Suprapubic skin (tissue), 4 donors: ENCODE measurements around the gene CCS. TPM values are rescaled to one million over a fixed set of nuclear protein-coding genes. Genes with fewer than 3 reads are reported as not detected.

Source experiments
- DNase-seq, 2 donors: peaks; one replicate each; pipeline ENCODE4 v3.0.0-alpha.2; 2019; ENCODE audit warnings: low spot score in 2 of 2
- H3K27ac ChIP-seq: fragments of 200-600 bp; sonication (generic); one replicate; pipeline ENCODE4 v1.5.1; 2019
- H3K27me3 ChIP-seq: fragments of 200-600 bp; sonication (generic); one replicate; pipeline ENCODE4 v1.5.1; 2019
- H3K36me3 ChIP-seq: fragments of 200-600 bp; sonication (generic); one replicate; pipeline ENCODE4 v1.5.1; 2019
- H3K4me1 ChIP-seq: fragments of 200-600 bp; sonication (generic); one replicate; pipeline ENCODE4 v1.5.1; 2019
- H3K4me3 ChIP-seq: fragments of 200-600 bp; sonication (generic); one replicate; pipeline ENCODE4 v1.5.1; 2019; ENCODE audit warnings: mild to moderate bottlenecking
- H3K9me3 ChIP-seq: fragments of 200-600 bp; sonication (generic); one replicate; pipeline ENCODE4 v1.5.1; 2019
- EP300 ChIP-seq: sonication (generic); formaldehyde crosslinking; IDR thresholded peaks from one replicate; pipeline ENCODE4 v1.6.1; 2017; ENCODE audit warnings: antibody characterized with exemption
- POLR2A ChIP-seq, 2 donors: fragments of 450-650 bp; IDR thresholded peaks; one replicate each; pipeline ENCODE4 v1.6.1; 2017; ENCODE audit warnings: antibody characterized with exemption in 2 of 2, mild to moderate bottlenecking in 2 of 2, moderate library complexity in 2 of 2
- POLR2AphosphoS5 ChIP-seq, 3 donors: sonication (generic); formaldehyde crosslinking; IDR thresholded peaks; one replicate each; pipeline ENCODE4 v1.6.1; 2017; ENCODE audit warnings: antibody characterized with exemption in 3 of 3
- WGBS: methylation state at CpG from one replicate; pipeline ENCODE4 v1.1.5; 2018; 5-methylcytosine and 5-hydroxymethylcytosine counted together
- total RNA-seq, 4 donors: library from RNA; depleted of rRNA; stranded (reverse); fragments of >200 nt; gene quantifications; one replicate each; pipeline ENCODE4 v1.1.0, GENCODE V29; 2016
- TF ChIP-seq, protein P1 (sequence below), 2 donors: fragments of 200-600 bp in 1 of 2; fragments of 450-650 bp in 1 of 2; sonication (generic) in 1 of 2; IDR thresholded peaks; one replicate each; pipeline ENCODE4 v1.5.1; 2016 to 2019; ENCODE audit warnings: antibody characterized with exemption in 2 of 2, mild to moderate bottlenecking in 1 of 2, moderate library complexity in 1 of 2

The CCS gene
- total RNA-seq, 4 donors from 2014 or later = 14.1 to 36.3 (median 20.2) TPM

DNA sequence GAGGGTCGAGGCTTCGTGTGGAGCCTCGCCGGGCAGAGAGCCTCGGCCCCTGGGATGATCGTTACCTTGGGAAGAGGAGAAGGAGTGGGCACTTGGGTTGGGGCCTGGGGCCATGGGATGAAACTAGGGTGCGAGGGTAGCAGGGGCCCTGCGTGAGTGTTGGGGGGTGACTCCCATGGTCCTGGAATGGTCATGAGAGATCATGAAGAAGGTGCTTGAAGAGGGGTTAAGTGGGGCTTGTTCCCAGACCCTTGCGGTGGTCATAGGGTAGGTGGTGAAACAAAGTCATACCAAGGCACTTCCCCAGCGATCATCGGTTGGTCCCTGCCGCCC is 284 bp downstream of the CCS start:
- peaks cover 30% of the 10 kb centered on the region for H3K4me1 ChIP-seq
- H3K27me3 ChIP-seq = no peaks in the 10 kb centered on the region
- TF ChIP-seq EP300 = no peak
- TF ChIP-seq, protein P1, sequence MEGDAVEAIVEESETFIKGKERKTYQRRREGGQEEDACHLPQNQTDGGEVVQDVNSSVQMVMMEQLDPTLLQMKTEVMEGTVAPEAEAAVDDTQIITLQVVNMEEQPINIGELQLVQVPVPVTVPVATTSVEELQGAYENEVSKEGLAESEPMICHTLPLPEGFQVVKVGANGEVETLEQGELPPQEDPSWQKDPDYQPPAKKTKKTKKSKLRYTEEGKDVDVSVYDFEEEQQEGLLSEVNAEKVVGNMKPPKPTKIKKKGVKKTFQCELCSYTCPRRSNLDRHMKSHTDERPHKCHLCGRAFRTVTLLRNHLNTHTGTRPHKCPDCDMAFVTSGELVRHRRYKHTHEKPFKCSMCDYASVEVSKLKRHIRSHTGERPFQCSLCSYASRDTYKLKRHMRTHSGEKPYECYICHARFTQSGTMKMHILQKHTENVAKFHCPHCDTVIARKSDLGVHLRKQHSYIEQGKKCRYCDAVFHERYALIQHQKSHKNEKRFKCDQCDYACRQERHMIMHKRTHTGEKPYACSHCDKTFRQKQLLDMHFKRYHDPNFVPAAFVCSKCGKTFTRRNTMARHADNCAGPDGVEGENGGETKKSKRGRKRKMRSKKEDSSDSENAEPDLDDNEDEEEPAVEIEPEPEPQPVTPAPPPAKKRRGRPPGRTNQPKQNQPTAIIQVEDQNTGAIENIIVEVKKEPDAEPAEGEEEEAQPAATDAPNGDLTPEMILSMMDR (IDR thresholded peaks at IDR 0.05) = no peak
- TF ChIP-seq POLR2A (IDR thresholded peaks at IDR 0.05) = no peak
- TF ChIP-seq POLR2AphosphoS5 (IDR thresholded peaks at IDR 0.05) = no peak
- no peaks in the 10 kb centered on the region for H3K9me3 ChIP-seq
- DNase-seq = no peak
- no peaks in the 10 kb centered on the region for H3K36me3 ChIP-seq
- peak overlapping the region; percentile 65 for H3K4me3 ChIP-seq
- H3K27ac ChIP-seq = peak overlapping the region; percentile 66
- WGBS = 7% methylated on average over 12 of the region's 12 CpGs

DNA sequence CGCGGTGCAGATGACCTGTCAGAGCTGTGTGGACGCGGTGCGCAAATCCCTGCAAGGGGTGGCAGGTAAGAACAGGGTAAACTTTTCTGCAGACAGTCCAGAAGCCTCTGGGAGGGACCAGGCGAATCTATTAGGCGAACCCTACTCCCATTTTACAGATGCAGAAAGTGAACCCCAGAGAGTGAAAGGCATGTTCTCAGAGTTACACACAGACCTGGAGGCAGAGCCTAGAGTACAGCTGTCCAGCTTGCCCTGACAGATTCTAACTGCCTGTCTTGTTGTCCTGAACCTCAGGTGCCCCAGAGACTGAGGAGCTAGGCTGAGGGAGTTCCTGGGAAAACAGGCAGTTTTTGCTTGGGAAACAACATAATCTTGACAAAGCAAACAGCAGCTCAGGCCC is 665 bp downstream of the CCS start:
- H3K36me3 ChIP-seq = no peaks in the 10 kb centered on the region
- H3K27me3 ChIP-seq = no peaks in the 10 kb centered on the region
- peaks cover 30% of the 10 kb centered on the region for H3K4me1 ChIP-seq
- TF ChIP-seq, protein P1 (IDR thresholded peaks at IDR 0.05) = no peak
- WGBS = 61% methylated on average over 7 of the region's 7 CpGs
- no peaks in the 10 kb centered on the region for H3K9me3 ChIP-seq
- no peak for DNase-seq
- H3K4me3 ChIP-seq = peak overlapping the region; percentile 65
- no peak overlapping the region for H3K27ac ChIP-seq

DNA sequence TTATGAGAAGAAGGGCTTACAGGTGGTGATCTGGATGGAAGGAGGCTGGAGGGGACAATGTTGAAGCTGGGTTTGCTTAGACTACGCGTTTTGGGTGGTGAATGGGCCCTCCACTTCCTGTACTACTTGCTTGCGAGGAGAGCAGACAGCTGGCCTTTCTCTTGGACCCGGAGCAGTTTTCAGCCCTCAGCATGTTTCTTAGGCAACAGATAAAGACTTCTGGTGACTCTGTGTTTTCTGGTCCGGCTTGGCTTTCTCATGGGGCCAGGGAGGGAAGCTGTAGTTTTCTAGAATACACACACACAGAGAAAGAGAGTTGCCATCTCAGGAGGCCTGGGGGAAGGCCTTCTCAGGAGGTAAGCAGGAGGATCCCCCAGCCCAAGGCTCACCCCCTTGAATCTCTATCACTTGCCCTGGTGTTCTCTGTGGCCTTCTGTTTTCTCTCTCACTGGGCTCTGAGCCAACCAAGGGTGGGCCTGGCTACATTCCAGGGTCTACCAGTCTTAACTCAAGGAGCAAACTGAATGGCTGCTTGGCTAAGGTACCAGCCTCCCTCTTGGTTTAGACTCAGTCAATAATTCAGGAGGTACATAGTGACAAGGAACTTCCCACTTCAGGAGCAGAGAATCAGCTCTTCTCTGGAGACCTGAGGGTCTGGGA is 2.4 kb downstream of the CCS start:
- DNase-seq = no peak
- peaks cover 14% of the 10 kb centered on the region for H3K36me3 ChIP-seq
- peaks cover 30% of the 10 kb centered on the region for H3K4me1 ChIP-seq
- no peaks in the 10 kb centered on the region for H3K27me3 ChIP-seq
- no peak overlapping the region for H3K27ac ChIP-seq
- no peak overlapping the region for H3K4me3 ChIP-seq
- no peak for TF ChIP-seq EP300
- TF ChIP-seq POLR2AphosphoS5 (IDR thresholded peaks at IDR 0.05) = no peak
- TF ChIP-seq POLR2A (IDR thresholded peaks at IDR 0.05) = no peak
- TF ChIP-seq, protein P1 (IDR thresholded peaks at IDR 0.05) = no peak
- WGBS = 72% methylated on average over 5 of the region's 5 CpGs
- H3K9me3 ChIP-seq = no peaks in the 10 kb centered on the region

DNA sequence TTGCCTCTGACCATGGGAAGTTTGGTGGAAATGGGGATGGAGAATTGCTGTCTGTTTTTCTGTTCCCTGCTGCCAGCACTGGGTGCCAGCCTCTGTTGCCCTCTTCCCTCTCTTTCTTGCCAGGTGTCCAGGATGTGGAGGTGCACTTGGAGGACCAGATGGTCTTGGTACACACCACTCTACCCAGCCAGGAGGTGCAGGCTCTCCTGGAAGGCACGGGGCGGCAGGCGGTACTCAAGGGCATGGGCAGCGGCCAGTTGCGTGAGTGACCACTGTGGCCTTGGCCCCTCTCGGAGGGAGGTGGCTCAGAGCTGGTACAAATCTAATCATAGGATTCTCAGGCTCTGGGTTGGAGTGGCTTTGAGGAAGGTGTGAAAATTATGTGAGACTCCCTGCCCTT is 6.0 kb downstream of the CCS start:
- no peak overlapping the region for H3K27ac ChIP-seq
- H3K36me3 ChIP-seq = peaks cover 20% of the 10 kb centered on the region
- H3K4me3 ChIP-seq = no peak overlapping the region
- 94% methylated on average over 6 of the region's 6 CpGs for WGBS
- H3K27me3 ChIP-seq = no peaks in the 10 kb centered on the region
- TF ChIP-seq, protein P1 (IDR thresholded peaks at IDR 0.05) = no peak
- no peak for TF ChIP-seq POLR2AphosphoS5 (IDR thresholded peaks at IDR 0.05)
- no peak for TF ChIP-seq POLR2A (IDR thresholded peaks at IDR 0.05)
- TF ChIP-seq EP300 = no peak
- DNase-seq = no peak
- peaks cover 14% of the 10 kb centered on the region for H3K4me1 ChIP-seq
- H3K9me3 ChIP-seq = no peaks in the 10 kb centered on the region

DNA sequence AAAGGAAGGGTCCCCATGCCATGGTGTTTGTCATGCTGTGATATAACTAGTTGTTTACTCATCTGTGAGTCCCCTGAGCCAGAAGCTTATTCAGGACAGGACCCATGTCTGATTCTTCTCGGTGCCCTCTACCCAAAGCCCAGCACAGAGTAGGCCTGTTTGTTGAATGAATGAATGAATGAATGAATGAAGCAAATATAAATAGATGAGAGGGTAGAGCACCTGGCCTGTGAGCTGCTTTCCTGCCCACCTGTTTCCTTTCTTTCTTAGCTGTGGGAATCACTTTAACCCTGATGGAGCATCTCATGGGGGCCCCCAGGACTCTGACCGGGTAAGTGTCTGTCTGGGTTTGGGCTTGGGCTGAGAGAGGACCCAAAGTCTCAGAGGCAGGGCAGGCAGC is 7.2 kb downstream of the CCS start:
- peaks cover 2% of the 10 kb centered on the region for H3K4me1 ChIP-seq
- H3K27me3 ChIP-seq = no peaks in the 10 kb centered on the region
- peaks cover 30% of the 10 kb centered on the region for H3K36me3 ChIP-seq
- no peak overlapping the region for H3K4me3 ChIP-seq
- no peak overlapping the region for H3K27ac ChIP-seq
- 94% methylated on average over 2 of the region's 2 CpGs for WGBS
- no peaks in the 10 kb centered on the region for H3K9me3 ChIP-seq
- TF ChIP-seq POLR2AphosphoS5 (IDR thresholded peaks at IDR 0.05) (no peak), EP300 (no peak), POLR2A (IDR thresholded peaks at IDR 0.05) (no peak)
- TF ChIP-seq, protein P1 (IDR thresholded peaks at IDR 0.05) = no peak
- no peak for DNase-seq
